GM21786 (cell line): ENCODE measurements around the gene KCNQ4.

Source experiments
- ATAC-seq: cut with Tn5 transposase; IDR thresholded peaks from one replicate; pipeline ENCODE4 v1.9.1; 2021; ENCODE audit not compliant: unreplicated experiment

Gene KCNQ4

DNA sequence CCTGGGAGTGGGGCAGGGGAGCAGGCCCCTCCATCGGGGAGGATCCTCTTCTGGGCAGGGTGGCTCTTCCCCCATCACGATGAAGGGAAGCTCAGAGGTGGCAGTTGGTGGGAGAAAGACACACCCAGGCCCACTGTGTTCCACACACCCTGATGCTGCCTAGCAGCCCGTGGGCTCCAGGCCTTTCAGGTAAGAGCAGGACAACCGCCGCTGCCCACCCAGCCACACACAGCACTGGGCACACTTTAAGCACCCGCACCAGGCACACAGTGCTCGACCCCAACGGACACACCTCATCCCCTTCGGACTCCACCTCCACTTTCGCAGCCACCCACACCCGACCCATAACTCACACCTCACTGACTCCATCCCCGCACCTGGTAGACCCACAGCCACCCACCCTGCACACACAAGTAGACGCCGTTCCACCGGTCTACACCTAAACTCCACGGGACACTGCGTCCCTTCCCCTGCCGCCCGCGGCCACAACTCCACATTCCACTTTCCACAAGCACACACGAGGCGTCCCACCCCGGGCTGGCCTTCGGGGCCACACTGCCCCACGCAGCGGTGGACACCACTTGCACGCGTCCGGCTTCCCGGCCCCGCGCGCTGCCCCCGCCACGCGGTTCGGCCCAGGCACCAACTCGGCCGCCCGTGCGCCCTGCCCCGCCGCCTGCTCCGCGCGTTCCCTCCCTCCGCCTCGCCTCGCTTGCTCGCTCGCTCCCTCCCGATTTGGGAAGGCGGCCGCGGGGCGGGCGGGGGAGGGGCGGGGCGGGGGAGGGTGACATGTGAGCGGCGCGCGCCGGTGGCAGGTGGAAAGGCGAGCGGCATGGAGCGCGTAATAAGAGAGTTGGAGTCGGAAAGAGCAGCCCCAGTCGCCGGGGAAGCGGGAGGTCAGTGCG lies at the start of gene KCNQ4:
Gene KCNQ4, plus strand, starts transcription at position 787 of the 905 bp plus-strand sequence. CDS start 307 bp downstream, outside the sequence.
- ATAC-seq = no peak

DNA sequence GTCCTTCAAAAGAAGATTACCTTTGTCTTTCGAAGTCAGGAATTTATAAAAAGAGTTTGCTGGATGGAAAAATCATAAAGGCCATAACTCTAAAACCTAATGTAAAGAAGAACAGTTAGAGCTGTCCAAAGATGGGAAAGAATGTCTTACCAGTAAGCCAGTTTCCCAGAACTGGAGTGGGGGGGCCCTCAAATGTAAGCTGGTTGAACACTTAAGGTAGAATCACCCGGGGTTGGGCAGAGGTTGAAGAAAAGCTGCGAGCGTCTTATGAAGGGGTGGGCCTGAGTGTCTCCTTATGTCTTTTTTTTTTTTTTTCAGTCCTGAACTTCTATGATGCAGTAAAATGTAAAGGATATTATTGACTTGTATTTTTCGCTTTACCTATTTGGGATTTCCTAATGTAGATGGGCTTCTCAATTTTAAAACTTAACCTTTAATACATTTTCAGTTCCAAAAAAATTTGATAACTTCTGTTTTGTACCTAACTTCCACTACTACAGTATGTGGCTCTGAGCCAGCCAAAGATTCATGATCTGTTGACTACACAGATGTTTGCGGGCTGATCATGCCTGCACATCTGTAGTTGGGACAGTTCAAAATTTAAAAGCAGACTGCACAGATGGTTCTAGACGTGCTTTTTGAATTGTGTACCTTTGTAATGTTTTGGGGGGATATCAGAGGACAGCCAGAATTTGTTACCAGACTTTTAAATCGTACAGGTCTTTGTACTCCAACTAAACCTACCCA lies 48.5 kb upstream of the KCNQ4 start:
- ATAC-seq = no peak

- no peak for ATAC-seq
Observed at GRCh38 chr1:40736085-40736531, 47.5 kb upstream of the KCNQ4 start.

DNA sequence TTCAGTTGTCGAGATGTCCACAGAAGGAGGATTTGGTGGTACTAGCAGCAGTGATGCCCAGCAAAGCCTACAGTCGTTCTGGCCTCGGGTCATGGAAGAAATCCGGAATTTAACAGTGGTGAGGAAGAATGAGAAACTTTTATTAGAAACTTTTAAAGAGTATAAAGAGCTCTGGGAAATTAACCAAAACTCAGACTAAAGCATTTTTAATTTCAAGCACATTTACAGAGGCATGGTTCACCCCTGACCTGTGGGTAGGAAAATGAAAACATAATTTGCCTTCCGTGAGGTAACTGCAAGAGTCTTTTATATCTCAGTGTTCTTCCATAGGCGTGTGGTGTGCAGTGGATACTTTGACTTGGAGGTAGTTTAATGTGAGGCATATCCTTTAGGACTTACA lies 44.8 kb upstream of the KCNQ4 start:
- ATAC-seq = no peak

GRCh38 chr1:40739455-40740008 lies 44.1 kb upstream of the KCNQ4 start:
- no peak for ATAC-seq

DNA sequence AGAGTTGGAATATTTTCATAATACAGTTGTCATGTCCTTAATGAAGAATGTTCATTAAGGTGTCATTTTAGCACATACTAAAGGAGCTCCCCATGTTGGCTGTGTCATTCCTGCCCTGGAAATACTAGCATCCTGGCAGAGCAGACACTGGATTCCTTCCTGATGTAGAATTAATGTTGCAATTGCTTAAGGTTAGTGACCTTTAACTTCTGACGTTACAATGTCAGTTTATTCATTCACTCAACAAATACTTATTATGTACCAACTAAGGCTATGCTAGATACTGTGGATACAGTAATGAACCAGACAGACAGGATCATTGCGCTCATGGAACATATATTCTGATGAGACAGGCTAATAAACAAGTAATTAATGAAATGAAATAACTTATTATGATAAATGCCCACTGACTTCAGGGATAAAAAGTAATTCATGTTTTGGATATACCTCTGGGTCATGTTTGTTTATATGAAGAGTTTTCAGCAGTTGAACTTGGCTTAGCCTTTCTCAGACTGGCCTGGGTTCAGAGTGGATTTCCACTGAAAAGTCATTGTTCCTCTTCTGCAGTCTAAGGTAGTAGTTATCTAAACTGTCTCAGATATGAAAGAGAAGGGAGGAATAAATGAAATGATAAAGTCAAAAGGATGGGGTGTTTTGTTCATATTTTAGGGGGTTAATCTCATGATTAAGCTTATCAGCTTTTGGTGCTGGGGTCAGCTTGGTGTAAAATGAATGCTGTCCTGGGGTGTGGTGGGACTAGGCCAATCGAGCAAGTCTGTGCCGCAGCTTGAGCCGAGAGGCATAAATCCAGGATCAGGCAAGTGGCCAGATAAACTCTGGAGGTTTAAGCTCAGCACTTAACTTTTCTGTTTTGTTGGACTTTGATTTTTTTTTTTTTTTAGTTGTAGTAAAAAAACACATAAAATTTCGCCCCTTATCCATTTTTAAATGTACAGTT lies 43.3 kb upstream of the KCNQ4 start:
- ATAC-seq = no peak

- ATAC-seq = no peak
Observed at GRCh38 chr1:40740997-40741736, 42.4 kb upstream of the KCNQ4 start.

- no peak for ATAC-seq
Observed at GRCh38 chr1:40742363-40743061, 41.1 kb upstream of the KCNQ4 start.

DNA sequence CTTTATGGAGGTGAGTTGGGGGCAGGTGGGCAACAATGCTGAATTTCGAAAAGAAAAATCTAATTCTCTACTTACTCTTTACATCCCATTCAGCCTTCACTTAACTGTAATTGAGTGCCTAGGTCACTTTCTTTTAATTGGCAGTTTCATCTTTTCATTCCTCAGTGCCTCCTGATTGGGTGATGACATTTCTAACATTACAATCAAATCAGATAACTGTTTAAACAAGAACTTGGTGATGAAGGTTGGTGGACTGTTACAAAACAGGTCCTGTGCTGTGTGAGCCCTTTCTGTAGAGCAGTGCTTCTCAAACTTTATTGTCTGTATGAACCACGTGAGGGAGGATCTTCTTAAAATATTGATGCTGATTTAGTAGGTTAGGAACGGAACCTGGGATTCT lies 40.1 kb upstream of the KCNQ4 start:
- no peak for ATAC-seq

DNA sequence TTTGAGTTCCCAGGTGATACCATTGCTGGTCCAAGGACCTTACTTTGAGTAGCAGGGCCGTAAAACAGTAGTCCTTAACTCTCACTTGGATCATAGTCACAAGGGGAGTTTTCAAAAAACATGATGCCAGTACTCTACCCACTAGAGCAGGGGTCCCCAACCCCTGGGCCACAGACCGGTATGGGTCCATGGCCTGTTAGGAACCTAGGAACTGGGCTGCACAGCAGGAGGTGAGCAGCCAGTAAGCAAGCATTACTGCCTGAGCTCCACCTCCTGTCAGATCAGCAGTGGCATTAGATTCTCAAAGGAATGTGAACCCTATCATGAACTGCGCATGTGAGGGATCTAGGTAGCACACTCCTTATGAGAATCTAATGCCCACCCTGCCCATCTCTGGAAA lies 39.7 kb upstream of the KCNQ4 start:
- no peak for ATAC-seq

DNA sequence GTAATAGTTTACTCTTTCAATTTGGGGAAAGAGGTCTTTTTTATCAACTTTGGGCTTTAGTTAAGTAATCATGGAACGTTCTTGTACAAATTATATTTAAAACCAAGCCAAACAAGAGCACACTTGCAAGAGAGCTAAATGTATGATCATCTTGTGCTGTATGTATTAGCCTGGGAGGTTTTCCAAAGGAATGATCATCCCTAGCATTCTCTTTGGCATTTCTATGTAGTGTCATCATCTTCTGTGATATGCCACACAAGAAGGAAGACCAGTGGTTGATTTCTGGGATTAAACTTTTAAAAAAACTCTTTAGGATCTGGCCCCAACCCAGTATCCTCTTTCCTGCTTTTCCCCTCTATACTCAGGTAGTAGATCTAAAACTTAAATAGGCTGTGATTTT lies 38.4 kb upstream of the KCNQ4 start:
- no peak for ATAC-seq

DNA sequence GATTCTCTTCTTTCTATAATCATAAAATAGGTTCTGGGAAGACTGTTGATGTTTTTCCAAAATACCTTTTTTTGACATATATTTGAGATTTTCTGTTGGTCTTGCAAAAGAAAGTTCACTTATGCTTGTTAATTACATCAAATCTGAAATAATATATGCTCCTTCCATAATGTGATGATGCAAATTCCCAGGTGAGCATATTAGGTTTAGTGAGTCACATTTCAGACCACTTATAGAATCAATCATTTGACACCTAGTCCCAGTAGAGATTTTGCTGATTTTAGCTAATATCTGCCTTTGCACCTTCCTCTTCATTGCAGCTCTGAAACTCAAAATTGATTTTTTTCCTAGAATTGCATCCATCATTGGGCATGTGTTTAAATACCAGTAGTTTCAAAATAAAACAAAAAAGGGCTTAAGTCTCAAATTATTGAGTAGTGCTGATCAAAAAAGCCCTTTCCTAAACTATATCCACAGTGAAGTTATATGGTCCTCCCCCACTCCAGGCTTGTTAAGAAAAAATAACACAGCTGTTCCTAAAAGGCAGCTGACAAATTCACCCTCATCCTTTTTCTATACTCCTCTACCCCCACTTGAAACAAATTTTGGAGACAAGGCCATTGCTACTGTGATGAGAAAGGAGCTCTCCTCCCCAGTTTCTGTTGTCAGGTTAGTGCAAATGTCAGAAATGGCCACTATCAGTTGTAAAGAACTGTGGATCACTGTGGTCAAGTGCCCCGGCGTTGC lies 37.1 kb upstream of the KCNQ4 start:
- no peak for ATAC-seq

DNA sequence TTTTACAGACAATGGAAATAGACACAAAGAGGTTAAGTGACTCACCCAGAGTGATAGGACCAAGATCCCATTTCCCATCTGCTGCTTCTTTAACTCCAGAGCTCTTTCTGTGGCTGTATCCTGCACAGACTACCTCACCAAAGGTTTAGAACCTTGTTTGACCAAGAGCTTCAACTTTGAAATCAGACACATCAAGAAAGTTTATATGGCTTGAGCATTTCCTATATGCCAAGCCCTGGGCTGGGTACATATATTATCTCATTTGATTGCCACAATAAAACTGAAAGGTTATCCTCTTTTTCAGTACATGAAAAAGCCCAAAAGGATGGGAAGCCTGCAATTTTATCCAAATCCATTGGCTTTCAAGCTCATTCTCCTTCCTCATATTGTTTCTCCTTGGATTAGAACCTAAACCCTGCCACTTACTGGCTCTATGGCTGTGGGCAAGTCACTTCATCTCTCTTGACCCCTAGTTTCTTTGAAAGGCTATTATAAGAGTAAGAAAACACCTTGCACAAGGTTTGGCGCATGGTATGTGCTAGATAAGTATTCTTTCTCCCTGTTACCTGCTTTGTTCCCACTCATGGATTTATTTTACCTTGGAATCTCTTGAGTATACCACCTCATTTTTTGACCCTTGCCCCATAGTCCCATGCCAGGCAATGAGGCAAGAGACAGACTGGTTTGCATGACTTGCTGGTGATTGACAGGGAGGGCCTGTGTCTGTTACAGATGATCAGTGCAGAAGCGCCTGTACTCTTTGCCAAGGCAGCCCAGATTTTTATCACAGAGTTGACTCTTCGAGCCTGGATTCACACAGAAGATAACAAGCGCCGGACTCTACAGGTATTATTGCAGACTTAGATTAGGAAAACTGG lies 34.5 kb upstream of the KCNQ4 start:
- ATAC-seq = no peak

DNA sequence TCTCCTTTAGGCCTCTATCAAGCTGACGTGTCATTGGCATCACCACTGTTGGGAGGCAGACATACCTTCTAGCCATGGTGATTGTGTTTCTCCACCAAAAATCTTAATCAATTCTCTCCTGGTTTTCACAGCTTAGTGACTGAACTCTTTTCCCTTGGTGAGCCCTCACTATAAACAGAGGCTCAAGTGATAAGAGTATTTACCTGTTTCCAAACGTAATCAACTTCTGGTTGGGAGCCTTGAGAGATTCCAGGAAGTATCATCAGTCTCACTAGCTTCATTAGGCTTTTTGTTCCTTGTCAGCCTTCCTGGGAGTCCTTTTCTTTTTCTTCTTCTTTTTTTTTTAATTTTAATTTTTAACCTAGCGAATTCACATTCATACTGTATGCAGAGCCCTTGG lies 33.8 kb upstream of the KCNQ4 start:
- ATAC-seq = no peak

- ATAC-seq = no peak
Observed at GRCh38 chr1:40750451-40750908, 33.1 kb upstream of the KCNQ4 start.

DNA sequence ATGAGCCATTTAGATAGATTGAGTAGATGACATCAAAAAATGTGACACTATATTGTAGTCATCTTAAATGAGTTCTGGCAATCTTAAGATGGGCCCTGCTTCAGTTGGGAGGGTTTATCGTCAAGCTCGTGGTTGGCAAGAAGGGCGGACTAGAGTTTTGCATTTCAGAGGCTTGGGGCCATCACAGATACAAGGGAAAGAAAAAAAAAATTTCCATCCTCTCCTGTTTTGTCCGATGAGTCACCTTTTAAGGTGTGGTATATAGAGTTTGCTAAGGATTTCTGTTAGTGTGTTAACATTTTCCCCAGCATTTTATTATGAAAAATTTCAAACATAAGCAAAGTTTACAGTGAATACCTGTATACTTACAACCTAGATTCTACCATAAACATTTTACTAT lies 31.8 kb upstream of the KCNQ4 start:
- ATAC-seq = no peak

GRCh38 chr1:40753142-40753882 lies 30.3 kb upstream of the KCNQ4 start:
- ATAC-seq = peak; percentile 45
